H9 (cell line): ENCODE results near the gene GDF3. TPM values are rescaled to one million over a fixed set of nuclear protein-coding genes. Genes with fewer than 3 reads are reported as not detected.

Experiments
- DNase-seq: peaks from one replicate; pipeline ENCODE4 v3.0.0-alpha.2; 2017
- H2AFZ ChIP-seq: one replicate; pipeline ENCODE4 v1.6.1; 2013; ENCODE audit warnings: mild to moderate bottlenecking, low read length, control low read depth, moderate library complexity
- H2AK5ac ChIP-seq: 2 replicates; pipeline ENCODE4 v1.6.1; 2013; ENCODE audit warnings: low read length, control low read depth, mixed read lengths; ENCODE audit not compliant: insufficient read length
- H2BK120ac ChIP-seq: one replicate; pipeline ENCODE4 v1.6.1; 2013; ENCODE audit warnings: low read depth, mild to moderate bottlenecking, low read length, control low read depth, inconsistent platforms; ENCODE audit not compliant: poor library complexity, severe bottlenecking
- H2BK12ac ChIP-seq: 2 replicates; pipeline ENCODE4 v1.6.1; 2013; ENCODE audit warnings: low read length, control low read depth, mixed read lengths, low read depth; ENCODE audit not compliant: insufficient read length
- H2BK15ac ChIP-seq: 2 replicates; pipeline ENCODE4 v1.6.1; 2013; ENCODE audit warnings: low read depth, low read length, control low read depth
- H2BK20ac ChIP-seq: one replicate; pipeline ENCODE4 v1.6.1; 2013; ENCODE audit warnings: low read depth, mild to moderate bottlenecking, low read length, control low read depth, inconsistent platforms; ENCODE audit not compliant: poor library complexity, severe bottlenecking
- H2BK5ac ChIP-seq: 2 replicates; pipeline ENCODE4 v1.6.1; 2013; ENCODE audit warnings: low read length, control low read depth, mixed read lengths; ENCODE audit not compliant: insufficient read length
- H3K14ac ChIP-seq: 2 replicates; pipeline ENCODE4 v1.6.1; 2013; ENCODE audit warnings: low read length, control low read depth; ENCODE audit not compliant: insufficient read depth
- H3K18ac ChIP-seq: 2 replicates; pipeline ENCODE4 v1.6.1; 2013; ENCODE audit warnings: low read depth, mild to moderate bottlenecking, mixed read lengths, low read length, control low read depth; ENCODE audit not compliant: insufficient read length
- H3K23ac ChIP-seq: 2 replicates; pipeline ENCODE4 v1.6.1; 2013; ENCODE audit warnings: low read length, control low read depth, mixed read lengths, low read depth; ENCODE audit not compliant: insufficient read length
- H3K23me2 ChIP-seq: 2 replicates; pipeline ENCODE4 v1.6.1; 2013; ENCODE audit warnings: low read depth, mild to moderate bottlenecking, mixed read lengths, low read length, control low read depth; ENCODE audit not compliant: insufficient read length, poor library complexity, severe bottlenecking
- H3K27ac ChIP-seq: 2 replicates; pipeline ENCODE4 v1.5.1; 2013; ENCODE audit warnings: low read length, control low read depth, mixed read lengths, low read depth; ENCODE audit not compliant: insufficient read length
- H3K27me3 ChIP-seq: 2 replicates; pipeline ENCODE4 v1.6.1; 2013; ENCODE audit warnings: low read length, control low read depth, inconsistent platforms; ENCODE audit not compliant: insufficient read depth
- H3K4ac ChIP-seq: 2 replicates; pipeline ENCODE4 v1.6.1; 2013; ENCODE audit warnings: low read depth, mild to moderate bottlenecking, control low read depth, inconsistent platforms, low read length, moderate library complexity
- H3K4me1 ChIP-seq: 2 replicates; pipeline ENCODE4 v1.6.1; 2013; ENCODE audit warnings: low read length, control low read depth, inconsistent platforms; ENCODE audit not compliant: insufficient read depth
- H3K4me2 ChIP-seq: 2 replicates; pipeline ENCODE4 v1.6.1; 2013; ENCODE audit warnings: low read length, control low read depth, mixed read lengths; ENCODE audit not compliant: insufficient read length, insufficient read depth
- H3K56ac ChIP-seq: 2 replicates; pipeline ENCODE4 v1.6.1; 2013; ENCODE audit warnings: low read depth, mild to moderate bottlenecking, mixed read lengths, low read length, control low read depth; ENCODE audit not compliant: insufficient read length
- H3K79me1 ChIP-seq: 2 replicates; pipeline ENCODE4 v1.6.1; 2013; ENCODE audit warnings: low read depth, mild to moderate bottlenecking, moderate library complexity, low read length, control low read depth, inconsistent platforms; ENCODE audit not compliant: insufficient read depth, poor library complexity, severe bottlenecking
- H3K79me2 ChIP-seq: 2 replicates; pipeline ENCODE4 v1.6.1; 2013; ENCODE audit warnings: low read length, control low read depth, inconsistent platforms; ENCODE audit not compliant: insufficient read depth
- H3K9ac ChIP-seq: 2 replicates; pipeline ENCODE4 v1.6.1; 2013; ENCODE audit warnings: low read length, control low read depth, mixed read lengths; ENCODE audit not compliant: insufficient read length; ENCODE audit errors: extremely low read depth
- H3K9me3 ChIP-seq: one replicate; pipeline ENCODE4 v1.6.1; 2013; ENCODE audit warnings: low read depth, low read length, inconsistent platforms; ENCODE audit not compliant: control insufficient read depth
- H3T11ph ChIP-seq: one replicate; pipeline ENCODE4 v1.6.1; 2013; ENCODE audit warnings: mild to moderate bottlenecking, low read length, control low read depth, inconsistent platforms
- H4K20me1 ChIP-seq: one replicate; pipeline ENCODE4 v1.6.1; 2013; ENCODE audit not compliant: control insufficient read depth, insufficient read length, insufficient read depth
- H4K5ac ChIP-seq: 2 replicates; pipeline ENCODE4 v1.6.1; 2013; ENCODE audit warnings: low read depth, mild to moderate bottlenecking, mixed read lengths, low read length, control low read depth; ENCODE audit not compliant: insufficient read length
- H4K8ac ChIP-seq: replicated peaks from 2 replicates; pipeline ENCODE4 v1.6.1; 2013; ENCODE audit warnings: low read length, control low read depth, mixed read lengths, low read depth; ENCODE audit not compliant: insufficient read length
- H4K91ac ChIP-seq: 2 replicates; pipeline ENCODE4 v1.6.1; 2013; ENCODE audit warnings: low read depth, mild to moderate bottlenecking, moderate library complexity, mixed read lengths, low read length, control low read depth; ENCODE audit not compliant: insufficient read length
- H3K27ac Mint-ChIP-seq, 3 experiments: 2 replicates in 2 of 3; 3 replicates in 1 of 3; pipeline ENCODE4 v1.8.0; 2020 to 2021; ENCODE audit warnings: mixed read lengths in 3 of 3, mild to moderate bottlenecking in 1 of 3, moderate library complexity in 1 of 3
- H3K27me3 Mint-ChIP-seq: 2 replicates; pipeline ENCODE4 v1.8.0; 2021; ENCODE audit warnings: low read depth, mild to moderate bottlenecking, moderate library complexity, mixed read lengths
- H3K36me3 Mint-ChIP-seq, 3 experiments: 2 replicates in 2 of 3; 3 replicates in 1 of 3; pipeline ENCODE4 v1.8.0; 2020 to 2021; ENCODE audit warnings: low read depth in 3 of 3, mixed read lengths in 3 of 3; ENCODE audit not compliant: insufficient read depth in 1 of 3
- H3K4me1 Mint-ChIP-seq, 2 experiments: 2 replicates each; pipeline ENCODE4 v1.8.0; 2020; ENCODE audit warnings: mixed read lengths in 2 of 2
- H3K4me3 Mint-ChIP-seq, 2 experiments: 2 replicates in 1 of 2; 3 replicates in 1 of 2; pipeline ENCODE4 v1.8.0; 2020 to 2021; ENCODE audit warnings: mild to moderate bottlenecking in 2 of 2, mixed read lengths in 2 of 2, moderate library complexity in 1 of 2
- H3K9me3 Mint-ChIP-seq, 2 experiments: 2 replicates in 1 of 2; 3 replicates in 1 of 2; pipeline ENCODE4 v1.8.0; 2020; ENCODE audit warnings: mild to moderate bottlenecking in 2 of 2, mixed read lengths in 2 of 2, moderate library complexity in 1 of 2
- WGBS: extraction: QIAGEN DNeasy Blood & Tissue Kit; methylation state at CpG from one replicate; pipeline ENCODE4 v1.1.7; 2013; ENCODE audit warnings: missing lambda C conversion rate, low lambda C conversion rate, mixed read lengths; ENCODE audit not compliant: insufficient read length; ENCODE audit errors: extremely low coverage; 5-methylcytosine and 5-hydroxymethylcytosine counted together
- total RNA-seq: library from RNA; stranded (reverse); gene quantifications from 2 replicates; pipeline ENCODE4 v1.2.1, GENCODE V29; 2021
- TF ChIP-seq, protein P1 (sequence below): fragments of 200-600 bp; sonication (generic); conservative IDR thresholded peaks from 3 replicates; pipeline ENCODE4 v1.8.0; 2021; ENCODE audit warnings: antibody characterized with exemption, mild to moderate bottlenecking

The GDF3 gene
- total RNA-seq, 1 experiment from 2014 or later, result 9.9 TPM

DNA sequence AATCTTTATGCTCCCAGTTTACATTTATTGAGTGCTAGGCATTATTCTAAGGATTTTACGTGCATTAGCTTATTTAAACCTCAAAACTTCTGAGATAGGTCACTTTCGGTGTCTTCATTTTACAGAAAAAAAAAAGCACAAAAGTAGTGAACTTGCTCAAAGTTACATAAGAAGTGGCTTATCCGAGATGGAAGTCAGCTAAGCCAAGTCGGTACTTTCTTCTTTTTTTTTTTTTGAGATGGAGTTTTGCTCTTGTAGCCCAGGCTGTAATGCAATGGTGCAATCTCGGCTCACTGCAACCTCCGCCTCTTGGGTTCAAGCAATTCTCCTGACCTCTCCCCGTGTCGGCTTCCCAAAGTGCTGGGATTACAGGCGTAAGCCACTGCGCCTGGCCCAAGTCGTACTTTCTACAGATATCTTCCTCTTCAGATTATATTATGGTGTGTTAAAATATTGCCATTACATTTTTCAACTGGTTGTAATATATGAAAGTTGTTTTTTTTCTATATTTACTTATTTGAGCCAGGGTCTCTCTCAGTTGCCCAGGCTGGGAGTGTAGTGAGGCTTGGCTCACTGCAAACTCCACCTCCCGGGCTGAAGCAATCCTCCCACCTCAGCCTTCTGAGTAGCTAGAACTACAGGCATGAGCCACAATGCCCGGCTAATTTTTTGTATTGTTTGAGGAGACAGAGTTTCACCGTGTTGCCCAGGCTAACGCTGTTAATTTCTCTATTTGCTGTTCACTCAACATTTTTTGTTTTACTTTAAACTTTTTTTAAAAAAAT is 24.6 kb upstream of the GDF3 start:
- Histone ChIP-seq H3K4ac (no peak overlapping the region), H3K18ac (no peak overlapping the region), H3K9ac (no peak overlapping the region), H4K91ac (no peak overlapping the region), H2BK120ac (no peak overlapping the region), H3K14ac (no peak overlapping the region), H3K79me2 (no peaks in the 10 kb centered on the region), H4K8ac (no peak overlapping the region), H3T11ph (no peak overlapping the region), H4K5ac (no peak overlapping the region), H2AK5ac (no peak overlapping the region), H3K79me1 (no peaks in the 10 kb centered on the region), H3K27ac (no peak overlapping the region), H3K9me3 (no peaks in the 10 kb centered on the region), H2AFZ (no peak overlapping the region), H3K27me3 (no peaks in the 10 kb centered on the region), H3K23ac (no peak overlapping the region), H4K20me1 (no peaks in the 10 kb centered on the region), H2BK20ac (no peak overlapping the region), H2BK12ac (no peak overlapping the region), H3K4me1 (no peaks in the 10 kb centered on the region), H3K23me2 (no peaks in the 10 kb centered on the region), H2BK5ac (no peak overlapping the region), H3K56ac (no peak overlapping the region), H2BK15ac (no peak overlapping the region), H3K4me2 (no peak overlapping the region)
- Mint-ChIP-seq H3K36me3 (no peaks in the 10 kb centered on the region), H3K9me3 (no peaks in the 10 kb centered on the region), H3K4me1 (peaks cover 10 to 20% of the 10 kb centered on the region in 2 experiments), H3K4me3 (no peak overlapping the region; a peak in 1 of 5 replicates), H3K27me3 (no peaks in the 10 kb centered on the region), H3K27ac (no peak overlapping the region)
- TF ChIP-seq, protein P1, sequence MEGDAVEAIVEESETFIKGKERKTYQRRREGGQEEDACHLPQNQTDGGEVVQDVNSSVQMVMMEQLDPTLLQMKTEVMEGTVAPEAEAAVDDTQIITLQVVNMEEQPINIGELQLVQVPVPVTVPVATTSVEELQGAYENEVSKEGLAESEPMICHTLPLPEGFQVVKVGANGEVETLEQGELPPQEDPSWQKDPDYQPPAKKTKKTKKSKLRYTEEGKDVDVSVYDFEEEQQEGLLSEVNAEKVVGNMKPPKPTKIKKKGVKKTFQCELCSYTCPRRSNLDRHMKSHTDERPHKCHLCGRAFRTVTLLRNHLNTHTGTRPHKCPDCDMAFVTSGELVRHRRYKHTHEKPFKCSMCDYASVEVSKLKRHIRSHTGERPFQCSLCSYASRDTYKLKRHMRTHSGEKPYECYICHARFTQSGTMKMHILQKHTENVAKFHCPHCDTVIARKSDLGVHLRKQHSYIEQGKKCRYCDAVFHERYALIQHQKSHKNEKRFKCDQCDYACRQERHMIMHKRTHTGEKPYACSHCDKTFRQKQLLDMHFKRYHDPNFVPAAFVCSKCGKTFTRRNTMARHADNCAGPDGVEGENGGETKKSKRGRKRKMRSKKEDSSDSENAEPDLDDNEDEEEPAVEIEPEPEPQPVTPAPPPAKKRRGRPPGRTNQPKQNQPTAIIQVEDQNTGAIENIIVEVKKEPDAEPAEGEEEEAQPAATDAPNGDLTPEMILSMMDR, result no peak
- WGBS, result no CpG with 5 or more reads among the region's 15 CpGs
- no peak for DNase-seq
